Measurements from ENCODE around the gene GDF10. TPM values are rescaled to one million over a fixed set of nuclear protein-coding genes. Genes with fewer than 3 reads are reported as not detected.

Gene GDF10
- total and polyA plus RNA-seq, 2 donors (not counting 3 experiments of a cell fraction or from before 2014, with no cell fraction given), result not detected

GRCh38 chr10:47303866-47304265, 3.9 kb downstream of the GDF10 start:
- Histone ChIP-seq H3K4me3 (replicated peaks in 1 of 3; ENCODE audit: insufficient read depth in 1 of 3, low read depth in 1 of 3, low read length in 3 of 3) (no peak overlapping the region), H3K36me3 (ENCODE audit: control insufficient read depth in 2 of 2, extremely low read depth in 1 of 2, insufficient read depth in 2 of 2, low read length in 2 of 2) (no peaks in the 10 kb centered on the region), H2AFZ (ENCODE audit: low read depth, low read length) (no peak overlapping the region), H3K27me3 (ENCODE audit: control insufficient read depth in 2 of 2, insufficient read depth in 2 of 2, low read length in 2 of 2) (peaks cover 12 to 13% of the 10 kb centered on the region in 2 experiments), H4K20me1 (replicated peaks; ENCODE audit: control insufficient read depth, extremely low read depth, insufficient read depth, low read length) (no peaks in the 10 kb centered on the region), H3K79me2 (ENCODE audit: control insufficient read depth, insufficient read depth, low read length) (no peaks in the 10 kb centered on the region), H3K4me2 (ENCODE audit: insufficient read depth, low read length) (no peak overlapping the region), H3K9me3 (replicated peaks; ENCODE audit: control insufficient read depth, insufficient read depth, low read length) (no peaks in the 10 kb centered on the region), H3K4me1 (ENCODE audit: control insufficient read depth, extremely low read depth, insufficient read depth, low read length) (no peaks in the 10 kb centered on the region), H3K27ac (ENCODE audit: insufficient read depth, low read depth, low read length) (no peak overlapping the region), H3K9me1 (replicated peaks; ENCODE audit: control insufficient read depth, extremely low read depth, insufficient read depth, low read length) (no peaks in the 10 kb centered on the region), H3K9ac (replicated peaks; ENCODE audit: extremely low read depth, insufficient read depth, low read length) (no peak overlapping the region)
- BruUV-seq (replicated peaks), result no TSS peak
- ChIA-PET CTCF (interaction anchor here (0.9 to 1.9 kb wide), 3 partner anchors 8 to 256 kb away, joined by 3 to 10 read pairs (median 6); no protein-coding TSS in a partner anchor), POLR2A (no interaction called here)
- no peak for DNase-seq (ENCODE audit: low read depth, low spot score)
- dilution Hi-C loops (cut with MboI; ENCODE audit: extremely low pct_ligation_motif_present, low sequenced_read_pairs) (no loop called here), intact Hi-C loops (cut with micrococcal nuclease) (no loop called here)
- TF ChIP-seq FOS (IDR thresholded peaks at IDR 0.05; ENCODE audit: borderline replicate concordance, insufficient read depth, low read length) (no peak), MYC (IDR thresholded peaks at IDR 0.05; ENCODE audit: low read depth, low read length) (no peak), GATA2 (IDR thresholded peaks at IDR 0.05; ENCODE audit: insufficient read depth, insufficient read length, low read depth, low read length) (no peak), POLR2AphosphoS5 (IDR thresholded peaks at IDR 0.05; ENCODE audit: insufficient read depth, low read depth, low read length) (no peak), CTCF (IDR thresholded peaks at IDR 0.05; ENCODE audit: extremely low read depth in 1 of 2, insufficient read depth in 1 of 2, low read depth in 1 of 2, low read length in 2 of 2) (no peak), EZH2 (IDR thresholded peaks at IDR 0.05; ENCODE audit: borderline replicate concordance, low read depth, low read length, severe bottlenecking) (no peak), JUN (IDR thresholded peaks at IDR 0.05; ENCODE audit: borderline replicate concordance, insufficient read depth, insufficient read length, low read depth) (no peak), MAX (IDR thresholded peaks at IDR 0.05; ENCODE audit: insufficient read depth, insufficient read length) (no peak), POLR2A (IDR thresholded peaks at IDR 0.05; ENCODE audit: low read depth, low read length) (no peak)
- FAIRE-seq, result no peak
